GM19025 (cell line): ENCODE measurements around the gene RALGPS2.
"Not testable (repeated sequence)": the region's sequence is repeated elsewhere in the genome, so short reads cannot be mapped to it uniquely, and the experiment has no call there.

Experiments used
- ATAC-seq: cut with Tn5 transposase; IDR thresholded peaks from one replicate; pipeline ENCODE4 v1.9.1; 2021; ENCODE audit warnings: mild to moderate bottlenecking, low read depth, moderate library complexity; ENCODE audit not compliant: unreplicated experiment

The RALGPS2 gene

DNA sequence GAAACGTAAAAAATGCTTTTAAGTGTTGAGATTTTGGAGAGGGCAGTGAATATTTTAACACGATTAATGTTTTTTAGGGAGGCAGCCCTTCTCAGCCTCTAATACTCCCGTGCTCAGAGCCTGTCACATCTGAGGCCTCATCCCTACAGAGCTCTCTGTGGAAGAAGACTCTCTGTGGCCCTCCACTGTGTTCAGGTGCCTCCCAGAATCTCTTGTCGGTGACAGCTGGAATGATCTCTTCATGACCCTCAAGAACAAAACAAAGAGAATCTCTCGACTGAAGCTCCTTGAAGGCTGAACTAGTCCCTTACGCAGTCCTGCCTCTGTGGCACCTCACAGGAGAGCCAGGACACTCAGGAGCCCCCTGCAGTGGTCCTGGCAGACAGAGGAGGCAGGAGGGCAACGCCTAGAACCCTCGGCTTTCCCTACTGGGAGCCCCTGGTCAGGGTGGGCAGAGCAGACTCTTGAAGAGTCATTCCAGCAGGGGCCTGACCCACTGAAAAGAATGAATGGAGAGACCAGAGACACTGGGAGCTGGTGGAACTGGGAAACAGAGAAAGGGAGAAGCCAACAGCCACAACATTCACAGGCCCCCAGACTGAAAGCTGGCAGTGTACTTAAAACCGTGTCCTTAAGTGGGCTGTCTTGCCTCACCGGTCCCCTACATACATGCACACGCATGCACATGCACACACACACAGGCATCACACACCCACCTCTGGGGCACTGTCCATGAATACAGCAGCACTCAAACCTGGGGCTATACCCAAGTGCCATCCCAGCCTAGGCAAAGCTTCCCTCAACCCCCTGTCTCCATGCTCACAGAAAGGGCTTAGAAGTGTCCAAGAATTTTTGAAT is 213.3 kb downstream of the RALGPS2 start:
- ATAC-seq: no peak

DNA sequence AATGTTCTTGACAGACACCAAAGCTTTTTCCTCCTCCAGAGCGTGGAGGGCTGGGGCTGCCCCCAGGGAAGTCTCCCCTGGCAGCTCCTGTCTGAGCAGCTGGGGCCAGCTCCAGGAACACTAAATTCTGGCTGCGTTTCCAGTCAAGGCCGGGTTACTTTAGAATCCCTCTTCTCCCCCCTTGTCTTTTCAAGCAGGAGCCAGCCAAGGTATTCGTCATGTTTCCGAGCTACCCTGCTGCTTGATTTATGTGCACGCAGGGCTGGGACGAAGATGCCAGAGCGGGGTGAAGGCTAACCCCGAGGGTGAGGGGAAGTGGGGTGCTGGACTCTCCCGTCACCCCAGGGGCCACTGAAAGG is 213.9 kb downstream of the RALGPS2 start:
- ATAC-seq: no peak

DNA sequence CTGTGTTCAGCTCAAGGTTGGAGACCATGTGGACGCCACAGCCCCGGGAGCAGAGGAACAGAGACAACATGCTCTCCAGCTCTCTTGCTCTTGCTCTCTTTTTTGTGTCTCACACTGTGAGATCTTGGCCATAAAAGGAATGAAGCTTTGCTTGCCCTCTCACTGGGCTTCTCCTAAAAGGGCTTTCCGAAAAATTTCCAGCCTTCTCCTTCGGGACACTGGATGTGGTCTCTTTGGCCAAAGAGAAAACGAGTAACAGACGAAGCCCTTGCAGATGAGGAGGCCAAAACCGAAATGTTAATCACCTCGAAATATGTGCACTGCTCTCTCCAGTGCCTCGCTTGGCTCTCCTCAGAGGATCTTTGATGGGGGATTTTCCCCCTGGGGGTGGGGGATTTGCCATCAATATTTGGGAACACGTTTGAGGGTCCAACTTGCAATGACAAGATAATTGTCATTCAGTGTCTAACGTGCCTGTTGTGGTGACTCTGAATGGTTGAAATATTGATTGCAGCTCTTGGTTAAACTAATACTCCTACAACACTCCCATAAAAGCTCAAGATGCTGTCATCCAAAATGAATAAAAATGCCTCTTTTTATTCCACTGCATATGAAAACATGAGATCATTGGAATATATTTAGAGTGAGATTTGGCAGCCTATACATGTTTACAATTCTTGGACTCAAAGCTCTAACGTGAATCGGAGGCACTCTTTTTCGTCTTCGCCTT is 214.5 kb downstream of the RALGPS2 start:
- ATAC-seq: no peak

DNA sequence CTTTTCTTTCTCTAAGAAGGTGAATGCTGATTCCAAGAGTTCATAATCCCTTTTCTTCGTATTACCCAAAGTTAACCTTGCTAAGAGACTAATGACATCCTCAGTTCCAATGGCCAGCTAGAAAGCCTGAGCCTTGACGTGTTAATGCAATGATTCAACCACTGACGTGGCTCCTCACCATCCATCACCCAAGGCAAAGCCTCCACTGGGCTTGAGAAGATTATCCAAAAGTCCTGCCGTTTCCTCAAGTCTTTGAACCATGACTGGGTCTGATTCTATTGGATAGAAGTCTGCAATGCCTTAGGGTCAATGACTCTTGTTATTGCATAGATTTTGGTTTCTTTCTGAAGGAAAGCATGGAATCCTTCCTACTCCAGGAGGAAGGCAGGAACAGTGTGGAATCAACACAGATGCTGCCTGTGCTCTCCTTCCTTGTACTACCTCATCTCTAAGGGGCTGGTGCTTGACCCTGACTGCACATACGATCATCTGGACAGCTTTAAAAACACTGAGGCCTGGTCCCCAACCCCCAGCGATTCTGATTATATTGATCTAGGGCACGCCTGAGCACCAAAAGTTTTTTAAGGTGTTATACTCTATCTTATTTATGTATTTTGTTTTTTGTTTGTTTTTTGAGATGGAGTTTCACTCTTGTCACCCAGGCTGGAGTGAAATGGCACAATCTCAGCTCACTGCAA is 215.2 kb downstream of the RALGPS2 start:
- no peak for ATAC-seq

DNA sequence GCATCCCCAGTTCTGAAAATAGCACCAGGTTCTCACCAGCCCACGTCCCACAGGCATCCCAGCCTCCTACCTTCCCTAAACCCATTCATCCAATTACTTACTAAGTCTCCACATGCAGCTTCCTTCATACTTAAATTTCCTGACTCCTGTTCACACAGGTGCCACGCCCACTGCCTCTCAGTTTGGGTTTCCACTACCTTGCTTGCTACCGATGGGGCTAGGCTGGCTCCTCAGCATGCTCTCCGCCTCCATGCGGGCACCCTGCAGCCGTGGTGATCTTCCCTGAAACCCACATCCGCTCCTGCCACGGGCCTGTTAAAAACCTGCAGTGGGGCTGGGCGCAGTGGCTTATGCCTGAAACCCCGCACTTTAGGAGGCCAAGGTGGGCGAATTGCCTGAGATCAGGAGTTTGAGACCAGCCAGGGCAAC is 216.2 kb downstream of the RALGPS2 start:
- ATAC-seq: no peak

DNA sequence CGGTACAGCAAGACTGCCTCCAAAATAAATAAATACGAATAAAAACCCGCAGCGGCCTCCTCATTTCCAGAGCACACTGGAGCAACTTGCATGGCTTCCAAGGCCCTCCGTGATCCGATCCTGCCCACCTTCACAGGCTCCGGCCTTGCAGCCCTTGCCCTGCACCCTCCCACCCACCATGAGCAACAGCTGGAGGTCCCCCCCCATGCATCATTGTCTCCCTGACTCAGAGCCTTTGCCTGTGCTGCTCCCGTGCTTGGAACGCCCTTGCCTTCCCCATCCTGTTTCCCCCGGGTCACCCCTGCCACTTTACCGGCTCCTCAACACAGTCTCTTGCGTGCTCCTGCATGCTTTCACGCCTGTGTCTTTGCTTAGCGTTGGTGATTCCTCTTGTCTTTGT is 216.8 kb downstream of the RALGPS2 start:
- ATAC-seq: no peak

DNA sequence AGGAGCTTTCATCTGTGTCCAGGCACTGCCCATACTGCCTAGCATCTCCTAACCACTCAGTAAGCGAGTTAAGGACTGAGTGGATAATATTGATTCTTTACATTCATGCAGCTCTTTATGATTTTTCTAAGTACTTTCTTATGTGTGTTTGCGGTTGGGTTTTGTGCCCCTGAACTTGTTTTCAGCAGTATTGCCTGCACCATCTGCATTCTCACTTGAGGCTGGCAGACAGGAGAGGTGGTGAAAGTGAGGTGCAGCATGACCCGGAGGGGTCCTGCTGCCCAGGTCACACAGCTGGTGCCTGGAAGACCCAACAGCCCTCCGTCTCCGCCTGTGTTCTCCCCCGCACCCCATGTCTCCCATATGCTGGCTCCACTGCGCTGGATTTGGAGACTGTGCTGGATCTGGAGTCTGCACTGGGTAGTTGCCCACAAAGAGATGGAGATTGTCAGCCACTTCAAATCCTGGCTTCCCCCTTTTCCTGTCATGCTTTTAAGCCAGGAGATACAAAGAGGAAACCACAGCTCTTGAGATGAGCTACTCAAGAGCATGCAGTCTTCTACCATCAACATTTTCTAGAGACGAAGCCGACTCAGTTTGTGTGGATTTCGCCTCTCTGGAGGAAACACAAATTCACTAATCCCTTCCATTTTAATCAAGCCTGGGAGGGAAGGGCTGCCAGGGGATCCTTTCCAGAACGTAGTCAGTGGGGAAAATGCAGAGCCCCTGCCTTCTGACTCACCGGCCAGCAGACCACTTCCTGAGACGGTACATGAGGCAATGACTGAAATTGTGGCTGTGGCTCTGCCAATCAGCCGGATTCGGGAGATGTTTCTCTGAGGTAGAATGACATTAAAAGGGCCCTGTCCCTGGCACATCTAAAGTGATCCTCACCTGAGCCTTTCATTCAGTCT is 217.5 kb downstream of the RALGPS2 start:
- ATAC-seq: no peak

DNA sequence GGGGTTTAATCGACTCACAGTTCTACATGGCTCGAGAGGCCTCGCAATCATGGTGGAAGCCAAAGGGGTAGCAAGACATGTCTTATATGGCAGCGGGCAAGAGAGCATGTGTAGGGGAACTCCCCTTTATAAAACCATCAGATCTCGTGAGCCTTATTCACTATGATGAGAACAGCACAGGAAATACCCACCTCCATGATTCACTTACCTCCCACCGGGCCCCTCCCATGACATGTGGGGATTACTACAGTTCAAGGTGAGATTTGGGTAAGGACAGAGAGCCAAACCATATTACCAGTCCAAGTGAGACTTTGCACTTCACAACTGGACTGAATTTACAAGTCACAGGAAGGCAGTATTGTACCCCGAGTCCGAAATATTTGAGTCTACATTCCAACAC is 219.7 kb downstream of the RALGPS2 start:
- no peak for ATAC-seq

DNA sequence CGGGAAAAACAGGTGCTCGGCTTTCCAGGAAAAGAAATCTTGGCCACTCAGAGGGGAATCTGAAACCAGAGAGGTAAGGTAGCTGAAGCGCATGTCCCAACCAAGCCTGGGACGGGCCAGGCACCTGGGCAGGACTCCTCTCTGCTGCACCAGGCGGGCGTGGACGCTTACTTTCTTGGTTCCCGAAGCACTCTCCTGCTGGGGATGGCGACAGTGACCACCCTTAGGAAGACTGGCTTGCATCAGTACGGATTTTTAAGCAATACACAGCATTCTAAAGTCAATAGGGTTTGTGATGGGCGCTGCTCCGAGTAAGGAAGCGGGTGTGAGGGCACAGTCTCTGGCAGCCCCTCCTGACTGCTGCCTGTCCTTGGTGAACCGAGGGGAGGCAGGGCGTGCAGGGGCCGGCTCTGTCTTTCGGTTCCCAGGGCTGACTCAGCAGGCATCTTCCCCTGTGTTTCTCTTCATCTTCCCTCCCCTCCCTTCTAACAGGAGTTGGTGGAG is 220.8 kb downstream of the RALGPS2 start:
- no peak for ATAC-seq

DNA sequence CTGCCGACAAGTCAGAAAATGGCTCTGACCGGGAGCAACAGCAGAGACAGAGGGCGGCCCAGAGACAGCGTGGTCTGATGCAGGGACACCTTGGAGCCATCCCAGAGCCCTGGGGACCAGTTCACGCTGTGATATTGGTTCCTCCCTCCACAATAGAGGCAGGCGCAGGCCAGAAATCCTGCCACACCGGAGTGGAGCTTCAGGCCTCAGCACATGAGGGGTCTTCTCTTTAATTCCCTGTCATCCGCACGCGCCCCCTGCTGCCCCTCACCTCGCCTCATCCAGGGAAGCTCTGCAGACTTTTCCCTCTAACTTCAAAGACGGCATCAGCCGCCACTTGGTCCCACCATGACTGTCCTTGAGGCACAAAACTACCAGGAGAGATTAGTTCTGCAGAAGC is 221.4 kb downstream of the RALGPS2 start:
- no peak for ATAC-seq

DNA sequence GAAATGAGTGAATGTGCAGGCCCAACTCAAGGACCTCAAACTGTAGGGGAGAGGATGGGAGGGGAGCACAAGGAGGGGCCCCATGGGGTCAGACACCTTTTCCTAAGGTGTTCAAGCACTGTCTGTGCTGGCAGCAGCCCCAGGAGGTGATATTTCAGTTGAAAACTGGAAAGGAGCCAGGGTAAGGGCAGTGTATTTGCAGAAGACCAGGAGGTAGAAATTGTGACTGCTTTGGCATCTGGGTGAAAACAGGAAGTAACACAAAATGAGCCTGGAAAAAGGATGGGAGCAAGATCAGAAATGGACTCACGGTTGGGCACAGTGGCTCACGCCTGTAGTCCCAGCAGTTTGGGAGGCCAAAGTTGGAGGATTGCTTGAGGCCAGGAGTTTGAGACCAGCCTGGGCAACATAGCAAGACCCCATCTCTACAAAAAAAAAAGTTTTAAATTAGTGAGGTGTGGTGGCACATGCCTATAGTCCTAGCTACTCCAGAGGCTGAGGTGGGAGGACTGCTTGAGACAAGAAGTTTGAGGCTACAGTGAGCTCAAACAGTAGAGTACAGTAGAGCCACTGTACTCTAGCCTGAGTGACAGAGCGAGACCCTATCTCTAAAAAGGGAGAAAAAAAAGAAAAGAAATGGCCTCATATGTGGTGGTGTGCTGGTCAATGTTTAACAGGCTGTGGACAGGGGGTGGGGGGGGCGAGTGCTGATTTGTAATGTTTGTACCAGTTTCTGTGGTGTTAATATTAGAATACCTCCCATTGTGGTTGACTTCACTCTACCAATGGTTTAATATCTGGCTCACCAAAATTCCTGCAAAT is 222.0 kb downstream of the RALGPS2 start:
- ATAC-seq: no peak

DNA sequence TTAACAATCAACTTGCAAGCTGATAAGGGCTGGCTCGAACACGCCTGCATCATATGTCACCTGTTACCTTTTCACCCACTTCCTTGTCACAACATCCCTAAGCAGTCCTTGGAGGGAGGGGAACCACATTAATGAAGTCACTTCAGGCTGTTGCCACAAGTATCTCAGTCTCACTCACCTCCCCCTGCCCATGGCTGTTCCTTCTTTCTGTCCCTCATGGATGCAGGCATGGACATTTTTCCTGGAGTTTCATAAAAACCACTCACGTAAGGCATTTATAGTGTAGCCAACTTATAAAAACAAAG is 222.6 kb downstream of the RALGPS2 start:
- no peak for ATAC-seq

DNA sequence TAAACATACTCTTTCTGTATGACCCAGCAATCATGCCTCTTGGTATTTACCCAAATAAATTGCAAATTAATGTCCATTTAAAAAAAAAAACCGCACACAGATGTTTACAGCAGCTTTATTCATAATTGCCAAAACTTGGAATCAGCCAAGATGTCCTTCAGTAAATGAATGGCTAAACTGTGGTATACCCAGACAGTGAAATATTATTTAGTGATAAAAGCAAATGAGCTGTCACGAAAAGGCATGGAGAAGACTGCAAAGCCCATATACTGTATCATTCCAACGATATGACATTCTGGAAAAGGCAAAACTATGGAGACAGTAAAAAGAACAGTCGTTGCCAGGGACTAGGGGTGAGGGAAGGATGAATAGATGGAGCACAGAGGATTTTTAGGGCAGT is 223.6 kb downstream of the RALGPS2 start:
- no peak for ATAC-seq

DNA sequence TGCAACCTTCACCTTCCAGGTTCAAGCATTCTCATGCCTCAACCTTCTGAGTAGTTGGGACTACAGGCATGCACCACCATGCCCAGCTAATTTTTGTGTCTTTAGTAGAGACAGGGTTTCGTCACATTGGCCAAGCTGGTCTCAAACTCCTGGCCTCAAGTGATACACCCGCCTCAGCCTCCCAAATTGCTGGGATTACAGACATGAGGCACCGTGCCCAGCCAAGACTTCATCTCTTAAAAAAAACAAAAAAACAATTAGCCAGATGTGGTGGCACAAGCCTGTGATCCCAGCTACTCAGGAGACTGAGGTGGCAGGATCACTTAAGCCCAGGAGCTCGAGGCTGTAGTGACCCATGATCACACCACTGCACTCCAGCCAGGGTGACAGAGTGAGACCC is 224.8 kb downstream of the RALGPS2 start:
- ATAC-seq: not testable (repeated sequence)

DNA sequence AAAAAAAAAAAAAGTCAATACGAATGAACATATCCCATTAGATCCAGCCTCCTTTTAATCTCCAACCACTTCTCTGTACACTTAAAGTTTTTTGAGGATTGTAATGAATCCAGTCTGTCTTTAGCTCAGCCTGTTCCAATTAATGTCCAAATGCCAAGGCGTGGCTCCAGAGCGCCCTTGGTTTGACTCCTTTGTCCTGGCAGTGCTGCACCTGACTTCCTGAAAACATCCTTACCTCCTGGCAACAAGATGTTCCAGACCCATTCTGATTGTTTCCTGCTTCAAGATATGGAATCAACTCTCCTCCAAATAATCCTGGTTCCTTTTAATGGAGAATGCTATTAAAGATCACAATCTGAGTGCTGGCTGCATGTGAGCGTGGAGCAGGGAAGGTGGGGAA is 226.6 kb downstream of the RALGPS2 start:
- ATAC-seq: no peak

DNA sequence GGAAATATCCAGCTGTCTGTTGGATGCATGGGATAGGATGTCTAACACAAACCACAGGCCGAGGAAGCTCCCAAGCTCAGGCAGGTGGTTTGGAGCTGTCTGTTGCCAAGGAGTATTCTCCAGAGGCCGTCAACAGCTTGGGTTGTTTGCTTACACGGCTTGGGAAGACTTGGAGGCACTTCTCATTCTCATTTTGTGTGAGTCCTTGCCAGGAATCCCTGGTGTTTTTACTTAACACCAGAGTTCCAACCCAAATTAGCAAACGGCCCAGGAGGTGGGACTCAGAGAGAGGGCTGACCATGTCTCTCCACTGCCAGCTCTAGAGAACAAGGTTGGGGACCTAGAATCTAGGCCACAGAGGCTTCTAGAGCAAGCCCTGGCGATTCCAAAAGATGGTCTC is 228.0 kb downstream of the RALGPS2 start:
- ATAC-seq: no peak

DNA sequence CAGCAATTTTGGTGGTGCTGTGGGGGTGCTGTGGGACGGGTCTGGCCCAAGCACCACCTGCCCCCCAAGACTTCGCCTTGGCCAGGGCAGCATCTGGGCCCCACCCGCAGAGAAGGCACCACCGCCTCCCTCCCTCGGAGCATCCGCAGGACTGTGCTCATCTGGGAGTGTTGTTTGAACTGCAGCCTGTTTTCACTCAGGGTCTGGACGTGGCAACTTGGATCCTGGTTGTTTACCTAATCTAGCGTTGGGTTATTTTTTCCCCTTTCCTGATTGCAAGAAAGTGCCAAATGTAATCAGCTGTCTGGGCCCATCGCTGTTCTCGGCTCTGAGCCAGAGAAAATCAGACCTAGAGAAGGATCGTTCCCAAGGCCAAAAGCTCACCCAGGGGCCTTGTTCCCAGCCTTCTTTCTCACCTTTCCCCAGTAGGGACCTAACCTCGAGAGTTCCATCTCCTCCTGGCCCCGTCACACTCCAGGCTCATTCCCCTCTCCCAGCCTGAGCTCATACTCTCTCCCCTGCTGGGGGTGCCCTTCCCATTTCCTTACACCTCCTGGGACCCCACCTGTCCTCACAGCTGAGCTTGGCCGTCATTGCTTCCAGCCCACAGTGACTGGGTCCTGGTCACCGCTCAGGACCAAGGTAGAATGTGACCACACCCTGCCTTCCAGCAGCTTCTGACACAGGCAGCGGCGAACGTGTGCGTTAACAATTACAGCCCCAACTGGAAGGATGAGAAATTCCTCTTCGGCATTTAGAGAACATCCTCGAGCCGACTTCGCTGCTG is 228.7 kb downstream of the RALGPS2 start:
- no peak for ATAC-seq

DNA sequence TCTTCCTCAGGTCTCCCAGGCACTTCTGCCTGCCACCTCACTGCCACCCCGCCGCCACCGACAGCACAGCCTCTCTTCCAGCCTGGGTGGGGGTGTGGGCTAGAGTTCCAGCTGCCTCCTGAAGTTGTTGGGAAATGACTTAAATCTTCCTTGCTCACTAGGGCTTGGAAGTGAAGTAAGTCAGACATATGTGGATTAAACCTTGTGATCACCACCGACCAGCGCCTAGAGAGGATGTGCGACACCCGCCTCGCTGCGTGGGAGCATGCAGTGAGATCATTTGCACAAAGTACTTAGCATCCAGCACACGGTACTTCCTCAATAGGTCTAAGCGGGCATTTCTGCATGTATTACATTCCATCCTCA is 229.3 kb downstream of the RALGPS2 start:
- no peak for ATAC-seq

DNA sequence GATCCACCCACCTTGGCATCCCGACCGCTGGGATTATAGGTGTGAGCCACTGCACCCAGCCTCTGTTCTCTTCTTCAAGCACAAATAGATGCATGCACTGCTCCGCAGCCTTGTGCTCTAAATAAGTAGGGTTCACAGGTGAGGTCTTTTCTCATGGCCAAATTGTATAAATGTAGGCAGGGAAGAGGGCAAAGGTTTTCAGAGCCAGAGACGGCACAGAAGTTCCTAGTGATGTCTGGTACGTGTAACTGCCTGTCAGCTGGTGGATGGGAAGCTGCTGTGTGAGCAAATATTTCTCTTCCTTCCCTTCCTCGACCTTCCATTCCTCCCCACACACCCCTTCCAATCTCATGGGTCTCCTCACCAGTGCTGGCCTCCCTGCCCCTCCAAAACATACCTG is 229.9 kb downstream of the RALGPS2 start:
- ATAC-seq: no peak
